Duodenal mucosa (tissue), 2 donors: ENCODE measurements around the gene KNG1.

ENCODE experiments used
- H3K27ac ChIP-seq: one replicate; pipeline ENCODE4 v1.7.0; 2013; ENCODE audit warnings: low read depth, low read length
- H3K27me3 ChIP-seq, 2 donors: one replicate each; pipeline ENCODE4 v1.7.0; 2013; ENCODE audit warnings: low read length in 2 of 2, control low read depth in 1 of 2; ENCODE audit not compliant: insufficient read depth in 2 of 2, control insufficient read depth in 1 of 2
- H3K36me3 ChIP-seq, 2 donors: one replicate each; pipeline ENCODE4 v1.7.0; 2013; ENCODE audit warnings: low read length in 2 of 2, control low read depth in 1 of 2; ENCODE audit not compliant: insufficient read depth in 2 of 2, control insufficient read depth in 1 of 2
- H3K4me1 ChIP-seq, 2 donors: one replicate each; pipeline ENCODE4 v1.7.0; 2013; ENCODE audit warnings: low read length in 2 of 2, control low read depth in 1 of 2; ENCODE audit not compliant: insufficient read depth in 2 of 2, control insufficient read depth in 1 of 2
- H3K4me3 ChIP-seq, 2 donors: one replicate each; pipeline ENCODE4 v1.7.0; 2013; ENCODE audit warnings: low read length in 2 of 2, low read depth in 1 of 2
- H3K9ac ChIP-seq, 2 donors: one replicate each; pipeline ENCODE4 v1.7.0; 2013; ENCODE audit warnings: low read length in 2 of 2, low read depth in 1 of 2
- H3K9me3 ChIP-seq, 2 donors: one replicate each; pipeline ENCODE4 v1.7.0; 2013; ENCODE audit warnings: low read length in 2 of 2, control low read depth in 1 of 2; ENCODE audit not compliant: control insufficient read depth in 1 of 2

The KNG1 gene

DNA sequence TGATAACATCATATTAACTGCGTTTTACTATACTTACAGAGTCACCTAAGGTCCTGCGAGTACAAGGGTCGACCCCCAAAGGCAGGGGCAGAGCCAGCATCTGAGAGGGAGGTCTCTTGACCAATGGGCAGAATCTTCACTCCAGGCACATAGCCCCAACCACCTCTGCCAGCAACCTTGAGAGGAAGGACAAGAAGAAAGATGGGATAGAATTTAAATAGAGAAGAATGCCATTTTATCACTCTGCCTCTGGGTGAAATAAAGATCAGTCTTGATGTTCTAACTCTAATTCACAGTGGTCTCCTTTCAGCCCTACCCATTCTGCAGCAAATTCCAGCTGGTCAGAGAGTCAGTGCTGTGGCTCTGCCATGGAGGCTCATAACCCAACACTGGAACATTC, 26.5 kb downstream of the KNG1 start:
- Histone ChIP-seq H3K4me3 (no peak overlapping the region), H3K27ac (no peak overlapping the region), H3K9ac (no peak overlapping the region)

DNA sequence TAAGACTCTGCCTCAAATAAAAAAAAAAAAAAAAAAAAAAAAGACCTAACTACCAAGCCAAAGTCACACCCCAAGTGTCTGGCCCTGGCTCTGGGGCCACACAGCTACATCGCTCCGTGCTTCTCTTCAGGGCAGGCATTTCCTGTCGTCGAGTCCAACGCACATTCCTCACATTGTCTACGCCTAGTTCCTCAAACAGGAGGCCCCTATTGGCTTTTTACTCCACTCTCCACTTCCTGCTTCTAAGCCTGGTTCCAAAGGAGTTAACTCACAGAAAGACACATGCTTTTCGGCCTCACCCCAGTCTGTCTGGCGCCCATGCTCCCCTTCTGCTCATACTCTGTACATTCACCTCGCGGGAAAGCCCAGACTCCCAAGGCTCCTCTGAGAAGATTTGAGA, 28.8 kb downstream of the KNG1 start:
- peak overlapping the region; percentile 2 for H3K27ac ChIP-seq
- H3K27me3 ChIP-seq, result no peaks in the 10 kb centered on the region
- H3K9me3 ChIP-seq, result no peaks in the 10 kb centered on the region

More for the DNA sequence above, 26.5 kb downstream of the KNG1 start:
- Histone ChIP-seq H3K9me3 (no peaks in the 10 kb centered on the region), H3K36me3 (no peaks in the 10 kb centered on the region), H3K27me3 (no peaks in the 10 kb centered on the region), H3K4me1 (peaks cover 12 to 27% of the 10 kb centered on the region in 2 donors)

DNA sequence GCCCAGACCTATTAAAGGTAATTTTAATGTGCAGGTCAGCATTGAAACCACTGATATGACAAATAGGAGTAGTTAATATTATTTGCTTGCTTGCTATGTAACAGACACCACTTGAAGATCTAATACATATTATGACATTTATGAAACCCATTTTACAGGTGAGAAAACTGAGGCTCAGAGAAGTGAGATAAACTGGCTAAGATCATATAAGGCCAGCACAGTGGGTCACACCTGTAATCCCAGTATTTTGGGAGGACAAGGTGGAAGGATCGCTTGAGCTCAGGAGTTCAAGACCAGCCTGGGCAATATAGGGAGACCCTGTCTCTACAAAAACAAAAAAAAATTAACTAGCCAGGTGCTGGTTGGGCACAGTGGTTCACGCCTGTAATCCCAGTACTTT, 33.2 kb downstream of the KNG1 start:
- Histone ChIP-seq H3K27me3 (no peaks in the 10 kb centered on the region), H3K27ac (no peak overlapping the region), H3K9me3 (no peaks in the 10 kb centered on the region), H3K9ac (no peak overlapping the region), H3K4me1 (peaks cover 2 to 6% of the 10 kb centered on the region in 2 donors), H3K4me3 (no peak overlapping the region), H3K36me3 (no peaks in the 10 kb centered on the region)

More for the DNA sequence above, 28.8 kb downstream of the KNG1 start:
- H3K36me3 ChIP-seq, result no peaks in the 10 kb centered on the region
- H3K4me1 ChIP-seq, result peaks cover 12 to 27% of the 10 kb centered on the region in 2 donors
- H3K9ac ChIP-seq, result no peak overlapping the region
- H3K4me3 ChIP-seq, result no peak overlapping the region

DNA sequence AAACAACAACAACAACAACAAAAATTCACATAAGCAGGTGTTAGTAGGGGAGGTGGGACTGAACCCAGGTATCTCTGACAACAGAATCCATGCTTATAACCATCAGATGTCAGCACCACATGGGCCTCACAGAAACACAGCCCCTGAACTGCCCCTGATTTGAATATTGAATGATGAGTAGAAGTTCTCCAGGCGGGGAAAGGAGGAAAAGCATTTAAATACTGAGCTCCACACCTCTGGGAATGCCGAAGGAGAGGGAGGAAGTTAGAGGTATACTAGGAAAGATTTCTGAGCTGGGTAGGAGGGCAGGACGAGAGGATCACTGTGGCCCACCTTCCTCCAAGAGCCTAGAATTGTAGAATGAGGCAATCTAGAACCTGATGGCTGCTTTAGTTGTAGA, 34.3 kb downstream of the KNG1 start:
- Histone ChIP-seq H3K27me3 (no peaks in the 10 kb centered on the region), H3K27ac (no peak overlapping the region), H3K4me3 (no peak overlapping the region), H3K4me1 (peaks cover 0 to 4% of the 10 kb centered on the region in 2 donors), H3K9ac (no peak overlapping the region), H3K36me3 (no peaks in the 10 kb centered on the region), H3K9me3 (no peaks in the 10 kb centered on the region)

DNA sequence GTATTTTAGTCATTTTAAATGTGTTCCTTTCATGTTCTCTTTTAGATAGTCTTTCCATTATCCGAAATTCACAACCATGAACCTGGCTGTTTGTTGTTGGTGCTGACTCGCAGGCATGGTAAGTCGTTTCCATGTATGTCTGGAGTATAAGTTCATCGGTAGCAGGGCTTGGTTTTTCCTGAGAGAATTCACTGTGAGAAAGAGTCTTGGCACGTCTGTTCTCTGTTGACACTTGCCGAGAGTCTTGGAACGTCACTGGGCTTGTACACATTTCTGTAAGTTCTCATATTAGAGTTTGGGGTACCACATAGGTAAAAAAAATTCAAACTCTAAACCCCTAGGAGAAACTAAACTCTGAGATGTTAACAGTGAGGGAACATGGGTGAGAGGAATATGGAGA, 36.8 kb downstream of the KNG1 start:
- Histone ChIP-seq H3K36me3 (no peaks in the 10 kb centered on the region), H3K27ac (no peak overlapping the region), H3K9ac (no peak overlapping the region), H3K4me1 (peaks cover 0 to 4% of the 10 kb centered on the region in 2 donors), H3K9me3 (no peaks in the 10 kb centered on the region), H3K4me3 (no peak overlapping the region), H3K27me3 (no peaks in the 10 kb centered on the region)

DNA sequence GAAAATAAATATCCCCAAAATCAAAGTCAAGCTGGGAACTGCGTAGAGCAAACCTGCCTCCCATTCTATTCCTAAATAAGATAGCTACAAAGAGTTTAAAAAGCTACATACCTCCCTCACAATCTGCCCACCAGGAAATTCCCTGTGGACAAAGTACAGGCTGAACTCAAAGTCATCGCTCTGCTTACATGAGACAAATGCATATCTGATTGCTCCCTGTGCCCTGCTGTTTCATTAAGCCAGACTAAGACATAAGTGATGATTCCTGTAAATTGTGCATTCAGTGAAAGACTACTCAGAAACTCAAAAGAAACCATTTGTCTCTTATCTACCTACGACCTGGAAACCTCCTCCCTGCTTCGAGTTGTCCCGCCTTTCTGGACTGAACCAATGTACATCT, 37.7 kb downstream of the KNG1 start:
- no peaks in the 10 kb centered on the region for H3K36me3 ChIP-seq
- no peak overlapping the region for H3K27ac ChIP-seq
- H3K9me3 ChIP-seq, result no peaks in the 10 kb centered on the region
- no peak overlapping the region for H3K9ac ChIP-seq
- peaks cover 0 to 4% of the 10 kb centered on the region in 2 donors for H3K4me1 ChIP-seq
- no peak overlapping the region for H3K4me3 ChIP-seq
- H3K27me3 ChIP-seq, result no peaks in the 10 kb centered on the region

DNA sequence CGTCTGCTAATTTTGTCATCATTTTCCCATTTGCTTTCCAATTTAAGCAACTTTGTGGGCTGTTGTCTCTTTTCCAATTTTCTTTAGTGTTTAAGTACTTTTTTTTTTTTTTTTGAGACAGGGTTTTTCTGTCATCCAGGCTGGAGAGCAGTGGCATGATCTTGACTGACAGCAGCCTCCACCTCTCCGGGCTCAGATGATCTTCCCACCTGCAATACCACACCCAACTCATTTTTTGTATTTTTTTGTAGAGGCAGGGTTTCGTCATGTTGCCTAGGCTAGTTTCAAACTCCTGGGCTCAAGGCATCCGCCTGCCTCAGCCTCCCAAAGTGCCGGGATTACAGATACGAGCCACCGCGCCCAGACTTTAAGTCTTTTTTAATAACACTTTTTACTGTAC, 40.1 kb downstream of the KNG1 start:
- Histone ChIP-seq H3K4me1 (peaks cover 0 to 4% of the 10 kb centered on the region in 2 donors), H3K36me3 (no peaks in the 10 kb centered on the region), H3K9ac (no peak overlapping the region), H3K9me3 (no peaks in the 10 kb centered on the region), H3K4me3 (no peak overlapping the region), H3K27me3 (no peaks in the 10 kb centered on the region), H3K27ac (no peak overlapping the region)

DNA sequence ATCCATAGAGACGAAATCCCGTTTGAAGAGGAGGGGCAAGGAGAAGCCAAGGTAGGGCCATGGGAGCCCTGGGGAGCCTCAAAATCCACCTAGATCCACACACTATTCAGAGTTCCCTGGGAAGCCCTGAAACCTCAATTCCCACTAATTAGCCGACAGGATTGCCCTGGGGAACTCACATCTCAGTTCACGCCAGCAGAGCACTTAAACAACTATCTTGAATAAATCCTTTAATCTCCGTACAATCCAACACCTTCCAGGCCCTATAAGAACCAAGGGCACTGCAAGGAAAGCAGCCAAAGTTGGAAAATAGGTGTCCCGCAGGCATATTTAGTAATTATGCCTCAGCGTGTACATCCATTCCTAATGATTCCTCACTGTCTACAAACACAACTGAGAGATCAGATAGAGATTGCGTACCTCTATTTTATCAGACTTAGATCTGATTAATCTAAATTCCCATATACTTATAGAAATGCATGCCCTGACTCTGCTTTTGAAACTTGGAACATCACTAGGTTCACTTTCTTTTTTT, 40.6 kb downstream of the KNG1 start:
- Histone ChIP-seq H3K9me3 (no peaks in the 10 kb centered on the region), H3K27ac (no peak overlapping the region), H3K4me1 (peaks cover 0 to 4% of the 10 kb centered on the region in 2 donors), H3K4me3 (no peak overlapping the region), H3K9ac (no peak overlapping the region), H3K27me3 (no peaks in the 10 kb centered on the region), H3K36me3 (no peaks in the 10 kb centered on the region)

DNA sequence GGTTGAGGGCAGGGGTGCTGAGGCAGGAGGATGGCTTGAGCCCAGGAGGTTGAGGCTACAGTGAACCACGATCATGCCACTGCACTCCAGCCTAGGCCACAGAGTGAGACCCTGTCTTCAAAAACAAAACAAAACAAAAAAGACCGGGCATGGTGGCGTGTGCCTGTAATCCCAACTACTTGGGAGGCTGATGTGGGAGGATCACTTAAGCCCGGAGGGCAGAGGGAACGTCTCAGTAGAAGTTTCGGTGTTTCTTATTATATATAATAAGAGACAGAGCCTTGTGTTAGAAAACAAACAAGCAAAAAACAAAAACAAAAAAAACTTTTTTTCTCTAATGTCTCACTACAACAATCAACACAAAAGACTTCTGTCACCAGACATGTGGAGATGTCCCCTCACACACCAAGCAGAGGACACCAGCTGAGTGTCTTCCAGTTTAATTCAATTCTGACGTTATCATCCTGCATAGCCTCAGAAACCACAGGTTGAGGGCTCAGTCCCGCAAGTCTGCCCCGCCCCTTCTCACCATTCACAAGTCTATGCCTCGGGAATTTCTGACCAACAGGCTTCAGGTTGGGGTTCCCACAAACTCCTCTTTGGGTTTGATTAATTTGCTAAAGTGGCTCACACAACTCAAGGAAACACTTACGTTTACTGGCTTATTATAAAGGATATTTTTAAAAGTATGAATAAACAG, 42.2 kb downstream of the KNG1 start:
- no peak overlapping the region for H3K4me3 ChIP-seq
- peaks cover 0 to 4% of the 10 kb centered on the region in 2 donors for H3K4me1 ChIP-seq
- no peak overlapping the region for H3K27ac ChIP-seq

DNA sequence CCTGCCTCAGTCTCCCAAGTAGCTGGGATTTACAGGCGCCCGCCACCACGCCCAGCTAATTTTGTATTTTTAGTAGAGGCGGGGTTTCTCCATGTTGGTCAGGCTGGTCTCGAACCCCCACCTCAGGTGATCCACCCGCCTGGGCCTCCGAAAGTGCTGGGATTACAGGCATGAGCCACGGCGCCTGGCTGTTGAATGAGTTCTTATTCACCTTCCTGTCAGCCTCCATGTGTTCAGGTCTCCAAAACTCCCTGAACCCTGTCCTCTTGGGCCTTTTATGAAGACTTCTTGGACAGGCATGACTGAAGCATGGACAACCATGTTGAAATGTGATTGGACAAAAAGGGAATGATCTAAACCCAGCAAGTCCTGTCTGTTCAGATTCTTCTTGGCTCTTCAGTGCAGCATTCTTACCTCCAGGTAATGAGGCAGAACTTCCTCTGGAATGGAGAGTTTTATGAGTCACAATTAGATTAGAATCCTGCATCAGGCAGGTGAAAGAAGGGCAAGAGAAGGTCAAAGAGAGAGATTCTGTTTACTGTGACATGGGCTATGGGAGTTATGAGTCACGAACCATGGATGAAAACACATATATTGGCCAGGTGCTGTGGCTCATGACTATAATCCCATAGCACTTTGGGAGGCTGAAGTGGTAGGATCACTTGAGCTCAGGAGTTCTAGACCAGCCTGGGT, 43.1 kb downstream of the KNG1 start:
- Histone ChIP-seq H3K9me3 (no peaks in the 10 kb centered on the region), H3K27me3 (no peaks in the 10 kb centered on the region), H3K27ac (no peak overlapping the region), H3K9ac (no peak overlapping the region), H3K4me3 (no peak overlapping the region), H3K36me3 (no peaks in the 10 kb centered on the region), H3K4me1 (peaks cover 0 to 4% of the 10 kb centered on the region in 2 donors)

More for the DNA sequence above, 42.2 kb downstream of the KNG1 start:
- Histone ChIP-seq H3K9me3 (no peaks in the 10 kb centered on the region), H3K9ac (no peak overlapping the region), H3K27me3 (no peaks in the 10 kb centered on the region), H3K36me3 (no peaks in the 10 kb centered on the region)
